GM12891 (cell line): Measurements from ENCODE around the gene SPAG16.

Experiments
- PAX5 ChIP-seq: IDR thresholded peaks from 2 replicates; pipeline ENCODE4 v1.6.1; 2011; ENCODE audit warnings: low read length, moderate library complexity, mild to moderate bottlenecking; ENCODE audit not compliant: insufficient read depth, severe bottlenecking
- POLR2A ChIP-seq: IDR thresholded peaks from 2 replicates; pipeline ENCODE4 v1.6.1; 2011; ENCODE audit warnings: low read depth, low read length, control low read depth
- POLR2AphosphoS5 ChIP-seq: IDR thresholded peaks from 2 replicates; pipeline ENCODE4 v1.6.1; 2011; ENCODE audit warnings: low read depth, low read length, control low read depth
- SPI1 ChIP-seq: IDR thresholded peaks from 2 replicates; pipeline ENCODE4 v1.6.1; 2011; ENCODE audit warnings: low read depth, low read length, control low read depth
- TAF1 ChIP-seq: IDR thresholded peaks from 2 replicates; pipeline ENCODE4 v1.6.1; 2011; ENCODE audit warnings: low read depth, low read length, control low read depth

DNA sequence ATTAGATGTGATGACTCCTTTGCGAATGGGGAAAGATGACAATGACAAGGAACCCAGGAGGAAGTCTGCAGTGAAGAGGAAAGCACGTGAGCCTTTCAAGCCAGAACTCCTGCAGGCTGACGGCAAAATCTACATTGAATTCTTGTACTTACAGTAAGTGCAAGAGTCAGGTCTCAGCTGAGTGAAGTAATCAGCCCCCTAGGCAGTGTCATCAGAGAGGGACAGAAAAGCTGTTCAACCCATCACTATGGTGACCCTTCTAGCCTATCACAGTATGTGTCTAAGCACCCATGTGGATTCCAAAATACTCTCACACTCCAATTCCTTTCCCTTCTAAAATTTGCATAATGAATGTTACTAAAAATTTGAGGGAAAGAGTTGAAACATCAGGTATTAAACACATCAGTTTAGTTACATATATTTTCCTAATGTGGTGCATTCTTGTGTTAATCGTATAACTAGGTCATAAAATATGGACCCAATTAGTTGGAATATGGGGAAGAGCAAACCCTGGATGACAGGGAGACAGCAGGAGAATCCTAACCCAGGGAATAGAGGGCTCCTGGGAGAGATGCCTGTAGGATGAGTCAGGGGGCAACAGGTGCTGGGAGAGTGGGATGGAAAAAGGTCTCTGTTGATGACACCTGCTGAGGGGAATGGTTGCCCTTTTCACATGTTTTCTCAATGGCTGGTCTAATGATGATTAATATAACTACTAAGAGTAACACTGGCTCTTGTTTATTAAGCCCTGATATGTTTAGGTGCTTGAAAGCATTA, 1166.0 kb downstream of the SPAG16 start:
- TF ChIP-seq POLR2AphosphoS5 = no peak
- no peak for TF ChIP-seq SPI1
- TF ChIP-seq POLR2A = no peak
- no peak for TF ChIP-seq TAF1
- TF ChIP-seq PAX5 = no peak
